Activated T-cell treated with anti-CD3 and anti-CD28 coated beads for 4 hours (primary cell): ENCODE results near the gene VLDLR.
"Not testable (repeated sequence)": the region's sequence is repeated elsewhere in the genome, so short reads cannot be mapped to it uniquely, and the experiment has no call there.

ENCODE experiments used
- DNase-seq: peaks from one replicate; pipeline ENCODE4 v3.0.0-alpha.2; 2020

The VLDLR gene

DNA sequence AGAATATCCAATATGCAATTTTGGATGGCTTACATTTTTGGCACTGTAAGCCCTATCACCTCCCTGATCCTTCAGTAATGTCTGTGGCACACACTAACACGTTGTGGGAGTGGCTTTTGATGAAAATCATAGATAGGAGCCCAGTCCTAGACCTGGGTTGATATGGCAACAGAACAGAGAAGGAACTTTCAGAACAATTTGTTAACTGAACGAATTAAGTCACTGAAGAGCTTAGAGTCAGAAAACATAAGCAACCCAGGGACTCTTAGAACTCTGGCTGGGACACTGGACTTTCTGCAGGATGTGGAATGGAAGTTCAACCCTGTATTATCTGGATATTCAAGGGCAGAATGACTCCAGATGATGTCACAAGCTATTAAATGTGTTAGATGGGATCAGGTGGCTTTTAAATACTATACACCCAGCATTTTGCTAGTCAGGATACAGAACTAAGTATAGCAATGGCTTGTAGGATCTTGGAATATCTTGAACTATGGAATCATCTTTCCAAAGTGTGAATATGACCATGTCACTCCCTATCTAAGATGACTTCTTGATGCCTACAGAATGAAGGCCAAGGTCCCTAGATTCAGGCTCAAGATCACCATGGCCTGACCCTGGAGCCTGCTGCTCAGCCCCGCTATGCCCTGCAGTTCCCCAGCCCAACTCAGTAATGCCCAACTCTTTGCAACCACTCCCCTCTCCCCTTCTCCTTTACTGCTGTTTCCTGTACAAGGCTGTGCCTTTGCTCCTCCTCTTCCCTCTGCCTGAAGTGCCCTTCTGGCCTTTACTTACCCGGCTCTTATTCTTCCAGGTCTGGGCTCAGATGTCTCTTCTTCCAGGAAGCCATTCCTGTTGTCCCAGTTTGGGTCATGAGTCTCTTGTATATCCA is 42.8 kb downstream of the VLDLR start:
- DNase-seq: no peak

DNA sequence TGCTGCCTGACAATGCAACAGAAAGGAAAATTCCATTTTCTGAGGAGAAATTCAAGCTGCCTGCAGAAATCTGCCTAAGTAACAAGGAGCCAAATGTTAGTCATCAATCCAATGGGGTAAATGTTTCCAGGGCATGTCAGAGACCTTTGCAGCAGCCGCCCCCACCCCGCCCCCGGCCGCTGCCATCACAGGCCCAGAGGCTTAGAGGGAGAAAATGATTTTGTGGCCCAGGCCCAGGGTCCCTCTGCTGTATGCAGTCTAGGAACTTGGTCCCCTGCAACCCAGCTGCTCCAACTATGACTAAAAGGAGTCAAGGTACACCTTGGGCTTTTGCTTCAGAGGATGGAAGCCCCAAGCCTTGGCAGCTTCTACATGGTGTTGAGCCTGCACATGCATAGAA is 45.0 kb downstream of the VLDLR start:
- DNase-seq: no peak

DNA sequence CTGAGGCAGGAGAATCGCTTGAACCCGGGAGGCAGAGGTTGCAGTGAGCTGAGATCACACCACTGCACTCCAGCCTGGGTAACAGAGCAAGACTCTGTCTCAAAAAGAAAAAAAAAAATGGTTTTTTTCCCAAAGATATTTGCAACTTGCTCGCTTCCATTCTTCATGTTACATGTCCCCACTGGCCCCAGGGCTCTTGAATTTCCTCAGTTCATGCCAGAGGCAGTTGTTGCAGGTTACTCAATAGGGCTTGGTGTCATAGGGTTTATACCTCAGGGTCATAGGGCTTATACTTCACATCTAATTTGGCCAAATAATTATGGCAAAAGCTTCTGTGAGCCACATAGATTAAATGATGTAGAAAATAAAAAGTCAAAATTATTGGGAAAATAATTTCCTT is 51.6 kb downstream of the VLDLR start:
- no peak for DNase-seq

DNA sequence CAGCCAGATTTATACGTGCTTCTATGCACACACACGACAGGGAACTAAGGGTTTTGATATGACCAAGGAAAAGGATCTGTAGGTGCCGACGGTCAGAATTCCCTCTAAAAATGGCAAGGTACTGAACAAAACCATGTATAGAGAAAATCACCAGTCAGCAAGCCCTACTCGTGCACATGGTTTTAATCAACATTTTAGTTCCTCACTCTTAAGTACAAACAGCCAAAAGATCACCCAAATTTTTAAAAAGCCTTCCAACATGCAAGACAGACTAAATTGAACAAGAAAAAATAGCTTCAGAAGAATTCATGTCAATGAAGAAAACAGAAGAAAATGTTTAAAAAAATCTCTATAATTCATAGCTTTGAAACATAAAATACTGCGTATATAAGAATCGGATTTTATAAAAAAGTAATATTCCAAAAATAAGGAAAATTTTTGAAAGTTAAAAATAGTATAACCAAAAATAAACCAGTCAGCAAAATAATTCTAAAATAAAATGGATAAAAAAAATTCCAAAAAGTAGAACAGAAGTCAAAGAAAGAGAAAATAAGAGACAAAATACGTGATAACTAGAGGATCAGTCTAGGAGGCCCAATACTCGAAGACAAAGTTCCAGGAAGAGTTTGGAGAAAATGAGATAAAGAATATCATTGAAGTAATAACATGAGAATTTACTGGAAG is 52.7 kb downstream of the VLDLR start:
- no peak for DNase-seq

DNA sequence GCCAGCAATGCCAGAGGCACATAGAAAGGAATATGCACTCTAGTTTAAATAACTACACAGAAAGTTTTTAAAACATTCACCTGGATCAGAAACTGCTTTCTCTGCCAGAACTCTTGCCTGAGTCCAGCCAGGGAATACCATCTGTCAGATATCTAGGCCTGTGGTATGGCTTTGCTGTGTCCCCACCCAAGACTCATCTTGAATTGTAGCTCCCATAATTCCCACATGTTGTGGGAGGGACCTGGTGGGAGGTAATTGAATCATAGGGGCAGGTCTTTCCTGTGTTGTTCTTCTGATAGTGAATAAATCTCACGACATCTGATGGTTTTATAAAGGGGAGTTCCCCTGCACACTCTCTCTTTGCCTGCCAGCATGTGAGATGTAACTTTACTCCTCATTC is 54.2 kb downstream of the VLDLR start:
- no peak for DNase-seq

DNA sequence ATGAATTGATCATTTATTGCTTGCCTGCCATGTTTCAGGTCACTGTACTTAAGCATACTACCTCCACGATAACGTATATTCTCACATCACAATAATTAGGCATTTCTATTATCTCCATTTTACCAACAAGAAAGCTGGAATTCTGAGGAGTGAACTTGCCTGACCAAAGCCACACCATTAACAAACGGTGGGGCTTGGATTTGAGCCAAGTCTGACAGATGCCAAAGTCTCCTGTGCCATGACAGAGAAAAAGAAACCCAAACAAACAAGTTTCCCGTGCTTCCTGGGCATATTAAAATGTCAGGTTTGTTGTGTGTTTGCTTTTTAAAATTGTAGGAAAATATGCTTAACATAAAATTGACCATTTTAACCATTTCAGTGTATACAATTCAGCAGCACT is 54.9 kb downstream of the VLDLR start:
- no peak for DNase-seq

DNA sequence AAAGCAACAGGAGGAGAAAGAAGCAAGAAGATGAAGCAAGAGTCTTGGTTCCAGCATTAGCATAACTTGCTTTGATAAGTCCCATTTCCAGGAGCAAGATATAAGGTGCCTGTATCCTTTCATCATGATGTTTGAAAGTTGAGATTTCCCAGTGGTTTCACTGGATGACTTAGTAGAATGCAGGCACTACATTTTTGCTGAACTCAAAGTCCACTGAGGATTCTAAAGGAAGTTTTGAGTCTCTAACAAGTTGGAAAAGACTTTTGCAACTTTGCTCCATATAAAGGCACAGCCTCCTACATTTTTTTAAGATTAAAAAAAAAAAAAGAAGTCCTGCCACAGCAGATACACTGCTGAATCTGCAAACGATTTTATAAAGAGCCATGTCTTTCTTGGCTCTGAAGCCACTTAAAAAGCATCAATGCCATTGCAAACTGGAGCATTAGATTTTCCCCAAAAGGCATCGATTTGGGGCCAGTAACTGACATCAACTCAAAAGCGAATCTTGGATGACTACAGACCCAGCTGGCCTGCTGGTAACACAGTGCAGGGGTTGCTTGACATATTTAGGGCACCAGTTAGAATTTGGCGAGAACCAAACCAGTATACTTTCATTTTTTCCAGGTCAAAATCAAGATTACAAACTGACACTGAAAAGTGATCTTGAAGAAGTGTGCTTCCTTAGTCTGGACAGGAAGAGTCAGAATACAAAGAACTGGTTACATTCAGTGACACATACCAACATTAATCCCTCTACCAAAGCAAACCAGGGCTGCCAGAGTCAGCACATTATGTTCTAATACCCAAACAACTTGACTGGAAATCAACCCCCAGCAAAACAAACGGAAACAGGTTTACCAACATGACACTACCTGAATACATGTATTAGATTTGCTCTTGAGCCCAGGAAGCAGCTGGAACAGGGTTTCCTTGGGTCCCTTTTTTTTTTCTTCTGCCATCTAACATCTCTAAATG is 56.6 kb downstream of the VLDLR start:
- no peak for DNase-seq

- DNase-seq: no peak
Measured at GRCh38 chr9:2679011-2679410, 57.4 kb downstream of the VLDLR start.

GRCh38 chr9:2681981-2682380 is 60.4 kb downstream of the VLDLR start:
- no peak for DNase-seq

- DNase-seq: no peak
Measured at GRCh38 chr9:2686911-2687310, 65.3 kb downstream of the VLDLR start.

- DNase-seq: no peak
Measured at GRCh38 chr9:2688636-2689035, 67.0 kb downstream of the VLDLR start.

DNA sequence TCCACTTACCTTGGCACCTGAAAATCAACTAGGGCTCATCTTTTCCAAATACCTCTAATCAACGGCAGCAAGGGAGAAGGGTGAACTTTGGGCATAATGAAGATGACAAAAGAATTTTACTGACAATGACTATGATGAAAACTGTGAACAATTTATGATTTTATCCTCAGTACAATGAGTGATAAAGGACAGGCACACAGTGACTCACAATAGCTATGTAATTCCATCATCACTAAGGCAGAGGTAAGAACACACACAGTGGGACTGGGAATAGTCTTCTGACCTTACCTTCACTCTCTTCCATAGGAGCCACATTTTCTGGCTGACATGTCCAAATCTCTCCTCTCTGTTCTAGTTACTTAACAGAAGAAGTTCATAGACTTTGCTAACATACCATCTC is 69.6 kb downstream of the VLDLR start:
- DNase-seq: no peak

- DNase-seq: no peak
Measured at GRCh38 chr9:2691626-2692025, 70.0 kb downstream of the VLDLR start.

DNA sequence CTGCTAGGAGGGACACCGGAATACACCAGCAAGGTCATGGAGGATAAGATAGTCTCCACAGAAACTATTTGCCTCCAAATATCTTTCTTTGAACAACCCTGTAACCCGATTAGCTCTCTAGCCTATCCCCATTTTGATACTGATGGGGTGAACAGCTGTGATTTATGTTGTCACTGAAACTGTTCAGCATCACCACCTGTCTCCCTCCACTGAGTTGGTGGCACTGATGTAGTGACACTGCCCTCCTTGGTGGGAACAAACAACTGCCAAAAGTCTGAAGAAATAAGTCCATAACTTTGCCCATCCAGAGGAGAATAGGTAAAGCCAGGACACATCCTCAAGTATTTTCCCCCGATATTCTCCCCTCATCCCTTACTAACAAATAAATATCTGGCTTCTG is 71.5 kb downstream of the VLDLR start:
- DNase-seq: no peak

- no peak for DNase-seq
Measured at GRCh38 chr9:2697492-2697891, 75.9 kb downstream of the VLDLR start.

DNA sequence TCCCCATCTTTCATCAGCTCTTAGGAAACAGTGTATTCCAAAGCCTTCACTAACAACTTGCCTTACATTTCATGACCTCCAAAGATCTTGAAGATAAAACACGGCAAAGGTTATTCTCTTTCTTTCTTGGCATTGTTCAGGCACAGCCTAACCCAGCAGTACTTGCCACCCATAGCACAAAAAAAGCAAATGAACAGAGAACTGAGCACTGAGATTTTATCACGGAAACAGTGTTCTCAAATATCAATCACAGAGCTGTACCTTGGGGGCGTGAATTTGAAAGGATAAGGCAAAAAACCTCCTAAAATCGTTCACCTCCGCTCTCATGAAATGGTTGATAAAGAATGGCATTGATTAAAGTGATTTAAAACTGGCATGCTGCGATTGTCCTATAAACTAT is 78.8 kb downstream of the VLDLR start:
- DNase-seq: no peak

GRCh38 chr9:2700909-2701550 is 79.4 kb downstream of the VLDLR start:
- no peak for DNase-seq

DNA sequence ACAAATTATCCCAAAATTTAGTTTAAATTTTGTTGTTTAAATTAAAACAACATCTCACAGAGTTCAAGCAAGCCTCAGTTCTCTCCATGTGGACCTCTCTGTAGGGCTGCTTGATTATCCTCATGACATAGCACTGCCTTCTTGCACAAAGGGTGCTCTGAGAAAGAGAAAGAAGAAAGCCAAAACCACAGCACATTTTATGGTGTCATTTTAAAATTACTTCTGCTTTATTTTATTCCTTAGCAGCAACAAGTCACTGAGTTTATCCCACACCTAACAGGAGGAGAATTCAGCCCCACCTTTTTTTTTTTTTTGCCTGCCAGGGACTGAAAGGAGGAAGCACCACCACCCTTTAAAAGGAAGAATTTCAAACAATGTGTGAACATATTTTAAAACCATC is 82.9 kb downstream of the VLDLR start:
- DNase-seq: no peak

- DNase-seq: not testable (repeated sequence)
Measured at GRCh38 chr9:2707256-2707655, 85.7 kb downstream of the VLDLR start.
